H9 (cell line): ENCODE results near the gene DLG2. TPM values are rescaled to one million over a fixed set of nuclear protein-coding genes. Genes with fewer than 3 reads are reported as not detected.

Source experiments
- DNase-seq: peaks from one replicate; pipeline ENCODE4 v3.0.0-alpha.2; 2017
- H2AFZ ChIP-seq: one replicate; pipeline ENCODE4 v1.6.1; 2013; ENCODE audit warnings: mild to moderate bottlenecking, low read length, control low read depth, moderate library complexity
- H2AK5ac ChIP-seq: 2 replicates; pipeline ENCODE4 v1.6.1; 2013; ENCODE audit warnings: low read length, control low read depth, mixed read lengths; ENCODE audit not compliant: insufficient read length
- H2BK120ac ChIP-seq: one replicate; pipeline ENCODE4 v1.6.1; 2013; ENCODE audit warnings: low read depth, mild to moderate bottlenecking, low read length, control low read depth, inconsistent platforms; ENCODE audit not compliant: poor library complexity, severe bottlenecking
- H2BK12ac ChIP-seq: 2 replicates; pipeline ENCODE4 v1.6.1; 2013; ENCODE audit warnings: low read length, control low read depth, mixed read lengths, low read depth; ENCODE audit not compliant: insufficient read length
- H2BK15ac ChIP-seq: 2 replicates; pipeline ENCODE4 v1.6.1; 2013; ENCODE audit warnings: low read depth, low read length, control low read depth
- H2BK20ac ChIP-seq: one replicate; pipeline ENCODE4 v1.6.1; 2013; ENCODE audit warnings: low read depth, mild to moderate bottlenecking, low read length, control low read depth, inconsistent platforms; ENCODE audit not compliant: poor library complexity, severe bottlenecking
- H2BK5ac ChIP-seq: 2 replicates; pipeline ENCODE4 v1.6.1; 2013; ENCODE audit warnings: low read length, control low read depth, mixed read lengths; ENCODE audit not compliant: insufficient read length
- H3K14ac ChIP-seq: 2 replicates; pipeline ENCODE4 v1.6.1; 2013; ENCODE audit warnings: low read length, control low read depth; ENCODE audit not compliant: insufficient read depth
- H3K18ac ChIP-seq: 2 replicates; pipeline ENCODE4 v1.6.1; 2013; ENCODE audit warnings: low read depth, mild to moderate bottlenecking, mixed read lengths, low read length, control low read depth; ENCODE audit not compliant: insufficient read length
- H3K23ac ChIP-seq: 2 replicates; pipeline ENCODE4 v1.6.1; 2013; ENCODE audit warnings: low read length, control low read depth, mixed read lengths, low read depth; ENCODE audit not compliant: insufficient read length
- H3K23me2 ChIP-seq: 2 replicates; pipeline ENCODE4 v1.6.1; 2013; ENCODE audit warnings: low read depth, mild to moderate bottlenecking, mixed read lengths, low read length, control low read depth; ENCODE audit not compliant: insufficient read length, poor library complexity, severe bottlenecking
- H3K27ac ChIP-seq: 2 replicates; pipeline ENCODE4 v1.5.1; 2013; ENCODE audit warnings: low read length, control low read depth, mixed read lengths, low read depth; ENCODE audit not compliant: insufficient read length
- H3K27me3 ChIP-seq: 2 replicates; pipeline ENCODE4 v1.6.1; 2013; ENCODE audit warnings: low read length, control low read depth, inconsistent platforms; ENCODE audit not compliant: insufficient read depth
- H3K4ac ChIP-seq: 2 replicates; pipeline ENCODE4 v1.6.1; 2013; ENCODE audit warnings: low read depth, mild to moderate bottlenecking, control low read depth, inconsistent platforms, low read length, moderate library complexity
- H3K4me1 ChIP-seq: 2 replicates; pipeline ENCODE4 v1.6.1; 2013; ENCODE audit warnings: low read length, control low read depth, inconsistent platforms; ENCODE audit not compliant: insufficient read depth
- H3K4me2 ChIP-seq: 2 replicates; pipeline ENCODE4 v1.6.1; 2013; ENCODE audit warnings: low read length, control low read depth, mixed read lengths; ENCODE audit not compliant: insufficient read length, insufficient read depth
- H3K56ac ChIP-seq: 2 replicates; pipeline ENCODE4 v1.6.1; 2013; ENCODE audit warnings: low read depth, mild to moderate bottlenecking, mixed read lengths, low read length, control low read depth; ENCODE audit not compliant: insufficient read length
- H3K79me1 ChIP-seq: 2 replicates; pipeline ENCODE4 v1.6.1; 2013; ENCODE audit warnings: low read depth, mild to moderate bottlenecking, moderate library complexity, low read length, control low read depth, inconsistent platforms; ENCODE audit not compliant: insufficient read depth, poor library complexity, severe bottlenecking
- H3K79me2 ChIP-seq: 2 replicates; pipeline ENCODE4 v1.6.1; 2013; ENCODE audit warnings: low read length, control low read depth, inconsistent platforms; ENCODE audit not compliant: insufficient read depth
- H3K9ac ChIP-seq: 2 replicates; pipeline ENCODE4 v1.6.1; 2013; ENCODE audit warnings: low read length, control low read depth, mixed read lengths; ENCODE audit not compliant: insufficient read length; ENCODE audit errors: extremely low read depth
- H3K9me3 ChIP-seq: one replicate; pipeline ENCODE4 v1.6.1; 2013; ENCODE audit warnings: low read depth, low read length, inconsistent platforms; ENCODE audit not compliant: control insufficient read depth
- H3T11ph ChIP-seq: one replicate; pipeline ENCODE4 v1.6.1; 2013; ENCODE audit warnings: mild to moderate bottlenecking, low read length, control low read depth, inconsistent platforms
- H4K20me1 ChIP-seq: one replicate; pipeline ENCODE4 v1.6.1; 2013; ENCODE audit not compliant: control insufficient read depth, insufficient read length, insufficient read depth
- H4K5ac ChIP-seq: 2 replicates; pipeline ENCODE4 v1.6.1; 2013; ENCODE audit warnings: low read depth, mild to moderate bottlenecking, mixed read lengths, low read length, control low read depth; ENCODE audit not compliant: insufficient read length
- H4K8ac ChIP-seq: replicated peaks from 2 replicates; pipeline ENCODE4 v1.6.1; 2013; ENCODE audit warnings: low read length, control low read depth, mixed read lengths, low read depth; ENCODE audit not compliant: insufficient read length
- H4K91ac ChIP-seq: 2 replicates; pipeline ENCODE4 v1.6.1; 2013; ENCODE audit warnings: low read depth, mild to moderate bottlenecking, moderate library complexity, mixed read lengths, low read length, control low read depth; ENCODE audit not compliant: insufficient read length
- H3K27ac Mint-ChIP-seq, 3 experiments: 2 replicates in 2 of 3; 3 replicates in 1 of 3; pipeline ENCODE4 v1.8.0; 2020 to 2021; ENCODE audit warnings: mixed read lengths in 3 of 3, mild to moderate bottlenecking in 1 of 3, moderate library complexity in 1 of 3
- H3K27me3 Mint-ChIP-seq: 2 replicates; pipeline ENCODE4 v1.8.0; 2021; ENCODE audit warnings: low read depth, mild to moderate bottlenecking, moderate library complexity, mixed read lengths
- H3K36me3 Mint-ChIP-seq, 3 experiments: 2 replicates in 2 of 3; 3 replicates in 1 of 3; pipeline ENCODE4 v1.8.0; 2020 to 2021; ENCODE audit warnings: low read depth in 3 of 3, mixed read lengths in 3 of 3; ENCODE audit not compliant: insufficient read depth in 1 of 3
- H3K4me1 Mint-ChIP-seq, 2 experiments: 2 replicates each; pipeline ENCODE4 v1.8.0; 2020; ENCODE audit warnings: mixed read lengths in 2 of 2
- H3K4me3 Mint-ChIP-seq, 2 experiments: 2 replicates in 1 of 2; 3 replicates in 1 of 2; pipeline ENCODE4 v1.8.0; 2020 to 2021; ENCODE audit warnings: mild to moderate bottlenecking in 2 of 2, mixed read lengths in 2 of 2, moderate library complexity in 1 of 2
- H3K9me3 Mint-ChIP-seq, 2 experiments: 2 replicates in 1 of 2; 3 replicates in 1 of 2; pipeline ENCODE4 v1.8.0; 2020; ENCODE audit warnings: mild to moderate bottlenecking in 2 of 2, mixed read lengths in 2 of 2, moderate library complexity in 1 of 2
- CTCF ChIP-seq: fragments of 200-600 bp; sonication (generic); conservative IDR thresholded peaks from 3 replicates; pipeline ENCODE4 v1.8.0; 2021; ENCODE audit warnings: antibody characterized with exemption, mild to moderate bottlenecking
- WGBS: extraction: QIAGEN DNeasy Blood & Tissue Kit; methylation state at CpG from one replicate; pipeline ENCODE4 v1.1.7; 2013; ENCODE audit warnings: missing lambda C conversion rate, low lambda C conversion rate, mixed read lengths; ENCODE audit not compliant: insufficient read length; ENCODE audit errors: extremely low coverage; 5-methylcytosine and 5-hydroxymethylcytosine counted together
- total RNA-seq: library from RNA; stranded (reverse); gene quantifications from 2 replicates; pipeline ENCODE4 v1.2.1, GENCODE V29; 2021

The DLG2 gene
- total RNA-seq, 1 experiment from 2014 or later = 8.0 TPM

GRCh38 chr11:84117394-84117793 is 1509.8 kb downstream of the DLG2 start:
- WGBS = no CpG with 5 or more reads among the region's 1 CpG
- H3K27ac Mint-ChIP-seq = no peak overlapping the region; a peak in 1 of 7 replicates

More at GRCh38 chr11:84117394-84117793, 1509.8 kb downstream of the DLG2 start:
- no peaks in the 10 kb centered on the region for H3K9me3 Mint-ChIP-seq
- no peak overlapping the region for H2BK12ac ChIP-seq
- H3K23me2 ChIP-seq = no peaks in the 10 kb centered on the region
- no peak overlapping the region for H3K27ac ChIP-seq
- H3K27me3 Mint-ChIP-seq = no peaks in the 10 kb centered on the region
- H3K14ac ChIP-seq = no peak overlapping the region
- no peaks in the 10 kb centered on the region for H3K27me3 ChIP-seq
- no peak overlapping the region for H3K4ac ChIP-seq
- no peak overlapping the region for H2BK15ac ChIP-seq
- H2AK5ac ChIP-seq = no peak overlapping the region
- DNase-seq = no peak
- H3K4me1 ChIP-seq = no peaks in the 10 kb centered on the region
- no peaks in the 10 kb centered on the region for H3K4me1 Mint-ChIP-seq
- H3K23ac ChIP-seq = no peak overlapping the region
- no peaks in the 10 kb centered on the region for H3K9me3 ChIP-seq
- no peaks in the 10 kb centered on the region for H4K20me1 ChIP-seq
- no peak overlapping the region for H2AFZ ChIP-seq
- no peak overlapping the region for H2BK20ac ChIP-seq
- no peak overlapping the region for H4K5ac ChIP-seq
- no peak overlapping the region for H3K4me3 Mint-ChIP-seq
- no peak overlapping the region for H3K56ac ChIP-seq
- no peaks in the 10 kb centered on the region for H3K79me1 ChIP-seq
- no peaks in the 10 kb centered on the region for H3K36me3 Mint-ChIP-seq
- H4K91ac ChIP-seq = no peak overlapping the region
- no peak overlapping the region for H2BK120ac ChIP-seq
- H3K9ac ChIP-seq = no peak overlapping the region
- no peak overlapping the region for H4K8ac ChIP-seq
- H3K4me2 ChIP-seq = no peak overlapping the region
- H3K79me2 ChIP-seq = no peaks in the 10 kb centered on the region
- TF ChIP-seq CTCF = no peak
- no peak overlapping the region for H3K18ac ChIP-seq
- H2BK5ac ChIP-seq = no peak overlapping the region
- H3T11ph ChIP-seq = no peak overlapping the region
